Measurements from ENCODE around the gene PHLDA2. TPM values are rescaled to one million over a fixed set of nuclear protein-coding genes. Genes with fewer than 3 reads are reported as not detected.
A peak's percentile ranks its signal among the peaks of the same experiment; 100 is the strongest.

Gene PHLDA2
- total and polyA plus RNA-seq, 9 of the 15 experiments (the other 6 are each of a cell fraction or from before 2014, with no cell fraction given) = 0.43 to 42.4 (median 4.7) TPM

GRCh38 chr11:2944530-2944929, 15.3 kb upstream of the PHLDA2 start (continued):
- TF ChIP-seq MTA2 (IDR thresholded peaks at IDR 0.05; ENCODE audit: low read depth) = no peak
- TF ChIP-seq ZFP91 (CRISPR knock-in tag; IDR thresholded peaks at IDR 0.05) = no peak
- no peak for TF ChIP-seq ZBTB12 (CRISPR knock-in tag; IDR thresholded peaks at IDR 0.05)
- TF ChIP-seq ZKSCAN3 (CRISPR knock-in tag; IDR thresholded peaks at IDR 0.05) = no peak
- TF ChIP-seq THRA (IDR thresholded peaks at IDR 0.05) = no peak
- no peak for TF ChIP-seq ZNF239 (CRISPR knock-in tag; IDR thresholded peaks at IDR 0.05)
- no peak for TF ChIP-seq ASH1L (IDR thresholded peaks at IDR 0.05; ENCODE audit: borderline replicate concordance, low read depth, partially characterized antibody)
- 0 out of 2 replicates have a peak, but pooled peaks have one; percentile 10 for TF ChIP-seq POLR2AphosphoS5 (IDR thresholded peaks at IDR 0.05; ENCODE audit: control insufficient read depth, insufficient read depth, low read depth, low read length)
- TF ChIP-seq TBL1XR1 (IDR thresholded peaks at IDR 0.05; ENCODE audit: low read length in 2 of 2) = no peak
- TF ChIP-seq TFE3 (CRISPR knock-in tag; IDR thresholded peaks at IDR 0.05) = no peak
- no peak for TF ChIP-seq NEUROD1 (IDR thresholded peaks at IDR 0.05; ENCODE audit: borderline replicate concordance, low read depth, low read length, partially characterized antibody)
- TF ChIP-seq SMARCE1 (IDR thresholded peaks at IDR 0.05) = no peak

Data from K562 (cell line).